Progenitor cell of endocrine pancreas (in vitro differentiated cells): ENCODE measurements around the gene INSL3. TPM values are rescaled to one million over a fixed set of nuclear protein-coding genes. Genes with fewer than 3 reads are reported as not detected.
A peak's percentile ranks its signal among the peaks of the same experiment; 100 is the strongest.

Experiments used
- DNase-seq: peaks from one replicate; pipeline ENCODE4 v3.0.0; 2021; ENCODE audit warnings: low spot score; ENCODE audit not compliant: unreplicated experiment
- H3K27ac Mint-ChIP-seq: 2 replicates; pipeline ENCODE4 v1.8.0; 2021; ENCODE audit warnings: mild to moderate bottlenecking, moderate library complexity, mixed read lengths
- H3K27me3 Mint-ChIP-seq: 2 replicates; pipeline ENCODE4 v1.8.0; 2021; ENCODE audit warnings: mixed read lengths
- H3K36me3 Mint-ChIP-seq: 2 replicates; pipeline ENCODE4 v1.8.0; 2022; ENCODE audit warnings: mixed read lengths; ENCODE audit not compliant: insufficient read depth
- H3K4me1 Mint-ChIP-seq: 2 replicates; pipeline ENCODE4 v1.8.0; 2021; ENCODE audit warnings: low read depth, mixed read lengths
- H3K4me3 Mint-ChIP-seq: 2 replicates; pipeline ENCODE4 v1.8.0; 2021; ENCODE audit warnings: low read depth, mild to moderate bottlenecking, moderate library complexity, mixed read lengths
- H3K9me3 Mint-ChIP-seq: 2 replicates; pipeline ENCODE4 v1.8.0; 2021; ENCODE audit warnings: low read depth, mixed read lengths
- total RNA-seq: library from RNA; stranded (reverse); gene quantifications from 2 replicates; pipeline ENCODE4 v1.2.1, GENCODE V29; 2021
- TF ChIP-seq, protein P1 (sequence below): fragments of 200-600 bp; sonication (generic); IDR thresholded peaks from one replicate; pipeline ENCODE4 v1.5.0; 2021; ENCODE audit warnings: antibody characterized with exemption, mild to moderate bottlenecking; ENCODE audit not compliant: unreplicated experiment

The INSL3 gene
- total RNA-seq, 1 donor from 2014 or later, result not detected

DNA sequence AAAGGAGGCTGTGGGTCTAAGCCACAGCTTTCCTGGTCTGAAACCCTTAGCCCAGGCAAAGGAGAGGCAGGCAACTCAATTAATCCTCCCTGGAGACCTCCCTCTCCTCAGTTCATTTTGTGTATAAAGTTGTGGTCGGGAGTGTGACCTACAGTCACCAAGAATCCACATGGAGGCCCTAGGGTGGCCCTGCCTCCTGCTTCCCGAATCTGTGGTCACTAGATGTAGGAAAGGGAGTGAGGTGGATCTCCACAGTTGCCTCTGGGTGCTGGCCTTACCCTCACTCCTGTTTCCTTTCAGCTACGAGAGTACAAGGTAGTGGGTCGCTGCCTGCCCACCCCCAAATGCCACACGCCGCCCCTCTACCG is 39.7 kb upstream of the INSL3 start:
- Mint-ChIP-seq H3K27me3 (peaks cover 3% of the 10 kb centered on the region), H3K4me3 (peak overlapping the region; percentile 96), H3K9me3 (no peaks in the 10 kb centered on the region), H3K36me3 (peaks cover 17% of the 10 kb centered on the region), H3K4me1 (peaks cover 19% of the 10 kb centered on the region), H3K27ac (peak overlapping the region; percentile 96)
- DNase-seq, result no peak
- TF ChIP-seq, protein P1, sequence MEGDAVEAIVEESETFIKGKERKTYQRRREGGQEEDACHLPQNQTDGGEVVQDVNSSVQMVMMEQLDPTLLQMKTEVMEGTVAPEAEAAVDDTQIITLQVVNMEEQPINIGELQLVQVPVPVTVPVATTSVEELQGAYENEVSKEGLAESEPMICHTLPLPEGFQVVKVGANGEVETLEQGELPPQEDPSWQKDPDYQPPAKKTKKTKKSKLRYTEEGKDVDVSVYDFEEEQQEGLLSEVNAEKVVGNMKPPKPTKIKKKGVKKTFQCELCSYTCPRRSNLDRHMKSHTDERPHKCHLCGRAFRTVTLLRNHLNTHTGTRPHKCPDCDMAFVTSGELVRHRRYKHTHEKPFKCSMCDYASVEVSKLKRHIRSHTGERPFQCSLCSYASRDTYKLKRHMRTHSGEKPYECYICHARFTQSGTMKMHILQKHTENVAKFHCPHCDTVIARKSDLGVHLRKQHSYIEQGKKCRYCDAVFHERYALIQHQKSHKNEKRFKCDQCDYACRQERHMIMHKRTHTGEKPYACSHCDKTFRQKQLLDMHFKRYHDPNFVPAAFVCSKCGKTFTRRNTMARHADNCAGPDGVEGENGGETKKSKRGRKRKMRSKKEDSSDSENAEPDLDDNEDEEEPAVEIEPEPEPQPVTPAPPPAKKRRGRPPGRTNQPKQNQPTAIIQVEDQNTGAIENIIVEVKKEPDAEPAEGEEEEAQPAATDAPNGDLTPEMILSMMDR, result no peak

DNA sequence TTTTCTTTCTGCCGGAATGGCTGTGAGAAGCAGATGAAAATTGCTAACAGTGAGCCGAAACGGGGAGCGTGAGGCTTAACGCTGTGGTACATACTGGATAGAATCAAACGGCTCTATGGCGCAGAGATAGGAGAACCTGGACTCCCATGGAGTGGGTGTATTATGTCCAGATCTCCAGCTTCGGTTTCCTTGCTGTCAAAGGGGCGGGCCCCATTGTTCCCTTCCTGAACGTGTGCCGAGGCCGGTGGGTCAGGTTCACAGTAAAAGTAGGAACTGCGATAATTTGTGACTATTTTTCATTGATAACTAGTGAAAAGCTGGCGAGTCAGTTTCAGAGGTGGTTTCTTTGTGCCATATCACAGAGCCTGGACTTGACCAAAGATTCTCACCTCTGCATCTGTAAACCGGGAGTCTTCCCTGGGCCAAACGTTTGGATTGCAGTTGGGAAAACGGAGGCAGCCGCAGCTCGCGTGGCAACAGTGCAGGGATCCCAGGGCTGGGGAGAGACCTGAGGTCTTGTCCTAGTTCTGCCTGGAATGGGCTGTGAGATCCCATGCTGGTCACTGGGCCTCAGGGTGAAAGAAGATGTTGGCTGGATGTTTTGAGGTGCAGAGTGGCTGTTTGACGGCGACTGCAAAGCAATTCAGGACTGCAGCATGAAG is 39.1 kb upstream of the INSL3 start:
- Mint-ChIP-seq H3K36me3 (peaks cover 17% of the 10 kb centered on the region), H3K4me1 (peaks cover 19% of the 10 kb centered on the region), H3K4me3 (peak overlapping the region; percentile 96), H3K27ac (peak overlapping the region; percentile 96), H3K9me3 (no peaks in the 10 kb centered on the region), H3K27me3 (peaks cover 6% of the 10 kb centered on the region)
- TF ChIP-seq, protein P1, result no peak
- no peak for DNase-seq

DNA sequence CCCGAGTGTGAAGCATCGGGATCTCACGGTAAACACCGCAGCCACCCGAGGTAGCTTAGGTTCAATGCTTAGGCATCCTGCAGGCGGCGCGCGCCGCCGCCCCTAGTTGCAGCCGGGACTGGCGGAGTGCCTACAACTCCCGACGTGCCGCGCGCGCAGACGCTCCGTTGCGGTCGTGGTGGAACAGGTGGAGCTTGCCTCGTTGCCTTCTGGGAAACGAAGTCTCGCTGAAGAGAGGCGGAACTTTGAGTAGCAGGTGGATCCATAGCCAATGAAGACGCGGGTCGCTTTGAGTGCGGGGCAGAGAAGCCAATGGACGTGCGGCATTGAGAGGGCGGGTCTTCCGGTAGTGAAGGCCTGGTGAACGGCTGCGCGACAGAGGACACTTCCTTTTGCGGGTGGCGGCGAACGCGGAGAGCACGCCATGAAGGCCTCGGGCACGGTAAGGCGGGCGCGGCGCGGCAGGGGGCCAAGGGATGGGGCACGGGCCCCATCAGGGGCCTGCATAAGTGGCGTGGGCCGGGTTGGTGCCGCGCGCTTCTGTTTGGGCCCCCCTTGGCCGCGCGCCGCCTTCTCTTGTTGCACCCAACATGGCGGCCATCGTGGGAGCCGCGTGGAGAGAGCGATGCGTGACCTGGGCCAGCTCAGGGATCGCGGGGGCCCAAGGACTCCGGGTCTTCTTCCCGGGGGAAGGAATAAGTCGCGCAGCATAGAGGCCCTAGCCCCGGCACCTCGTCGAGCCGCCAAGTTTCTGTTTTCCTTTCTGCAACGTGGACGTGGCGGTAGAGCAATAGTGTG is 38.4 kb upstream of the INSL3 start, which contains the start of gene RPL18A:
Gene RPL18A (plus strand): TSS at position 378 of the 798 bp plus-strand sequence. CDS start 47 bp downstream, at position 425.
- TF ChIP-seq, protein P1, result peak; percentile 74
- Mint-ChIP-seq H3K4me3 (peak within 1 kb of the TSS; percentile 96), H3K4me1 (peaks cover 19% of the 10 kb centered on the region), H3K27me3 (peaks cover 9% of the 10 kb centered on the region), H3K9me3 (no peaks in the 10 kb centered on the region), H3K27ac (peak within 1 kb of the TSS; percentile 96), H3K36me3 (peaks cover 17% of the 10 kb centered on the region)
- DNase-seq, result peak; percentile 97

GRCh38 chr19:17855280-17856152 is 34.2 kb upstream of the INSL3 start:
- DNase-seq, result peak; percentile 88
- Mint-ChIP-seq H3K36me3 (peaks cover 3% of the 10 kb centered on the region), H3K4me1 (peaks cover 7% of the 10 kb centered on the region), H3K9me3 (no peaks in the 10 kb centered on the region), H3K27me3 (peaks cover 15% of the 10 kb centered on the region), H3K27ac (no peak overlapping the region), H3K4me3 (no peak overlapping the region)
- TF ChIP-seq, protein P1, result peak; percentile 98

GRCh38 chr19:17854061-17854460 is 32.7 kb upstream of the INSL3 start:
- H3K36me3 Mint-ChIP-seq, result no peaks in the 10 kb centered on the region
- TF ChIP-seq, protein P1, result no peak
- H3K27ac Mint-ChIP-seq, result no peak overlapping the region
- peaks cover under 1% of the 10 kb centered on the region for H3K4me1 Mint-ChIP-seq
- no peaks in the 10 kb centered on the region for H3K9me3 Mint-ChIP-seq
- DNase-seq, result no peak
- H3K4me3 Mint-ChIP-seq, result no peak overlapping the region
- H3K27me3 Mint-ChIP-seq, result peaks cover 22% of the 10 kb centered on the region
